EL (cell line): ENCODE measurements around the gene ZFYVE9.
A peak's percentile ranks its signal among the peaks of the same experiment; 100 is the strongest.
"Not testable (repeated sequence)": the region's sequence is repeated elsewhere in the genome, so short reads cannot be mapped to it uniquely, and the experiment has no call there.

Experiments
- DNase-seq: peaks from one replicate; pipeline ENCODE4 v3.0.0-alpha.2; 2016

The ZFYVE9 gene

GRCh38 chr1:52346653-52347052, 204.8 kb downstream of the ZFYVE9 start:
- DNase-seq, result no peak

GRCh38 chr1:52348704-52349300, 206.9 kb downstream of the ZFYVE9 start:
- DNase-seq, result peak; percentile 18

GRCh38 chr1:52352690-52353089, 210.8 kb downstream of the ZFYVE9 start:
- no peak for DNase-seq

GRCh38 chr1:52355436-52355835, 213.5 kb downstream of the ZFYVE9 start:
- DNase-seq, result no peak

GRCh38 chr1:52355847-52356505, 214.1 kb downstream of the ZFYVE9 start:
- DNase-seq, result no peak

- no peak for DNase-seq
These were observed 215.0 kb downstream of the ZFYVE9 start for GRCh38 chr1:52356818-52357355.

GRCh38 chr1:52357397-52357796, 215.5 kb downstream of the ZFYVE9 start:
- no peak for DNase-seq

- DNase-seq, result no peak
These were observed 217.1 kb downstream of the ZFYVE9 start for GRCh38 chr1:52358851-52359497.

GRCh38 chr1:52359676-52360594, 218.0 kb downstream of the ZFYVE9 start:
- no peak for DNase-seq

GRCh38 chr1:52360595-52360968, 218.7 kb downstream of the ZFYVE9 start:
- DNase-seq, result no peak

- DNase-seq, result no peak
These were observed 222.4 kb downstream of the ZFYVE9 start for GRCh38 chr1:52364235-52364839.

- DNase-seq, result peak; percentile 86
These were observed 223.3 kb downstream of the ZFYVE9 start for GRCh38 chr1:52365071-52365745.

- DNase-seq, result peak; percentile 97
These were observed 224.0 kb downstream of the ZFYVE9 start, which contains the start of gene CC2D1B for GRCh38 chr1:52365746-52366516. CC2D1B (minus strand) TSS chr1:52366205; CDS start chr1:52364620, 1,585 bp downstream.

GRCh38 chr1:52366517-52366827, 224.6 kb downstream of the ZFYVE9 start:
- no peak for DNase-seq

GRCh38 chr1:52367272-52367671, 225.4 kb downstream of the ZFYVE9 start:
- no peak for DNase-seq

- peak; percentile 58 for DNase-seq
These were observed 226.7 kb downstream of the ZFYVE9 start for GRCh38 chr1:52368383-52369172.

GRCh38 chr1:52369851-52370250, 228.0 kb downstream of the ZFYVE9 start:
- not testable (repeated sequence) for DNase-seq

- DNase-seq, result no peak
These were observed 243.5 kb downstream of the ZFYVE9 start for GRCh38 chr1:52385376-52385775.

- no peak for DNase-seq
These were observed 244.6 kb downstream of the ZFYVE9 start for GRCh38 chr1:52386458-52386857.

- DNase-seq, result no peak
These were observed 251.3 kb downstream of the ZFYVE9 start for GRCh38 chr1:52393174-52393573.
